K562 (cell line): Measurements from ENCODE around the gene FMN1. TPM values are rescaled to one million over a fixed set of nuclear protein-coding genes. Genes with fewer than 3 reads are reported as not detected.

ENCODE experiments used
- ATAC-seq: fragments of 200-7000 bp; cut with Tn5 transposase; 3 replicates; pipeline ENCODE4 v1.9.1; 2020; ENCODE audit warnings: moderate library complexity
- BruUV-seq: library from RNA; stranded (reverse); fragments of 400-500 nt; replicated peaks from 2 replicates; lab custom pipeline; 2021; lab: Mats Ljungman, UMichigan
- CTCF ChIA-PET: fragments of 300-600 bp; formaldehyde crosslinking; extraction: SDS; loops from one replicate; lab custom pipeline; 2021; ENCODE audit warnings: low intra/inter-chr PET ratio; lab: Yijun Ruan, JAX
- POLR2A ChIA-PET: fragments of 300-600, 350-650 bp; sonication (Branson Sonifier 250); formaldehyde crosslinking; extraction: SDS; loops from one replicate; lab custom pipeline; 2021; ENCODE audit warnings: antibody characterized with exemption, inconsistent platforms; lab: Yijun Ruan, JAX
- DNase-seq, 4 experiments: peaks; one replicate each; pipeline versions ENCODE4 v3.0.0 to v3.0.0-alpha.2; 2011 to 2018; ENCODE audit warnings: low spot score in 3 of 4, mixed read lengths in 3 of 4; ENCODE audit errors: extremely low read depth in 1 of 4
- FAIRE-seq: peaks from 2 replicates; lab custom pipeline; 2011; peaks lifted over from hg19 to GRCh38; lab: Jason Lieb, UNC
- H2AFZ ChIP-seq: 2 replicates; pipeline ENCODE4 v1.6.0; 2011; ENCODE audit warnings: low read depth, low read length, control low read depth, inconsistent platforms
- H3K27ac ChIP-seq: fragments of 200-600 bp; 3 replicates; pipeline ENCODE4 v1.8.0; 2011; ENCODE audit warnings: low read depth, mild to moderate bottlenecking, control low read depth, inconsistent platforms, low read length, moderate library complexity, mixed read lengths; ENCODE audit errors: extremely low read depth
- H3K27me3 ChIP-seq, 2 experiments: fragments of 300-600 bp in 1 of 2; 2 replicates in 1 of 2; 3 replicates in 1 of 2; pipeline versions ENCODE4 v1.6.0 to v1.8.0; 2011; ENCODE audit warnings: inconsistent platforms in 2 of 2, low read length in 2 of 2, mild to moderate bottlenecking in 1 of 2, mixed read lengths in 1 of 2, moderate library complexity in 1 of 2; ENCODE audit not compliant: control insufficient read depth in 2 of 2, insufficient read depth in 2 of 2
- H3K36me3 ChIP-seq: fragments of 300-600 bp; 3 replicates; pipeline ENCODE4 v1.8.0; 2011; ENCODE audit warnings: mild to moderate bottlenecking, low read length, inconsistent platforms; ENCODE audit not compliant: control insufficient read depth, insufficient read depth
- H3K4me1 ChIP-seq, 2 experiments: fragments of 200-600 bp in 1 of 2; replicated peaks in 1 of 2; 2 replicates in 1 of 2; 3 replicates in 1 of 2; pipeline versions ENCODE4 v1.5.1 to v1.8.0; 2011; ENCODE audit warnings: inconsistent platforms in 2 of 2, low read length in 2 of 2, mild to moderate bottlenecking in 1 of 2, mixed read lengths in 1 of 2, moderate library complexity in 1 of 2; ENCODE audit not compliant: control insufficient read depth in 2 of 2, insufficient read depth in 2 of 2
- H3K4me2 ChIP-seq: 2 replicates; pipeline ENCODE4 v1.6.1; 2011; ENCODE audit warnings: low read length, control low read depth, inconsistent platforms, mixed read lengths; ENCODE audit not compliant: insufficient read depth
- H3K4me3 ChIP-seq: fragments of 200-600 bp; sonication (generic), shearing (Covaris generic); 2 replicates; pipeline ENCODE4 v1.5.1; 2016; ENCODE audit warnings: control low read depth, inconsistent platforms
- H3K79me2 ChIP-seq: fragments of 200-600 bp; 3 replicates; pipeline ENCODE4 v1.8.0; 2011; ENCODE audit warnings: low read length, inconsistent platforms; ENCODE audit not compliant: control insufficient read depth, insufficient read depth
- H3K9ac ChIP-seq, 2 experiments: 2 replicates each; pipeline versions ENCODE4 v1.6.0 to v1.6.1; 2011; ENCODE audit warnings: low read depth in 2 of 2, low read length in 2 of 2, control low read depth in 1 of 2, inconsistent platforms in 1 of 2, mild to moderate bottlenecking in 1 of 2, mixed read lengths in 1 of 2; ENCODE audit not compliant: insufficient read depth in 1 of 2
- H3K9me1 ChIP-seq: one replicate; pipeline ENCODE4 v1.6.0; 2011; ENCODE audit warnings: inconsistent platforms, mild to moderate bottlenecking, low read length, moderate library complexity; ENCODE audit not compliant: control insufficient read depth, insufficient read depth
- H3K9me3 ChIP-seq: replicated peaks from 2 replicates; pipeline ENCODE4 v1.5.1; 2011; ENCODE audit warnings: low read depth, low read length, inconsistent platforms; ENCODE audit not compliant: control insufficient read depth, insufficient read depth
- H4K20me1 ChIP-seq: replicated peaks from 2 replicates; pipeline ENCODE4 v1.6.1; 2011; ENCODE audit warnings: low read length, inconsistent platforms, mixed read lengths; ENCODE audit not compliant: control insufficient read depth, insufficient read depth
- CAMTA2 ChIP-seq: fragments of 250-450 bp; sonication (Bioruptor Pico); conservative IDR thresholded peaks from 2 replicates; pipeline ENCODE4 v1.5.1; 2022
- CBX5 ChIP-seq: IDR thresholded peaks from 2 replicates; pipeline ENCODE4 v1.6.1; 2014; ENCODE audit warnings: low read depth, borderline replicate concordance
- DIDO1 ChIP-seq: fragments of 450-650 bp; IDR thresholded peaks from 2 replicates; pipeline ENCODE4 v1.6.1; 2016; ENCODE audit warnings: low read depth, missing biosample characterization, missing genetic modification characterization
- ETV6 ChIP-seq, 3 experiments: fragments of 150-350 bp in 1 of 3; sonication (generic) in 1 of 3; formaldehyde crosslinking in 1 of 3; IDR thresholded peaks; 2 replicates each; pipeline versions ENCODE4 v1.6.1 to v1.8.0; 2014 to 2022; ENCODE audit warnings: borderline replicate concordance in 2 of 3, low read depth in 2 of 3, antibody characterized with exemption in 1 of 3, low read length in 1 of 3, mild to moderate bottlenecking in 1 of 3, missing genetic modification reagents in 1 of 3
- NR2C2 ChIP-seq, 2 experiments: fragments of 200-800 bp in 1 of 2; sonication (Bioruptor generic) in 1 of 2; sonication (generic) in 1 of 2; formaldehyde crosslinking in 1 of 2; IDR thresholded peaks; 2 replicates each; pipeline versions ENCODE4 v1.6.1 to v1.8.0; 2016 to 2022; ENCODE audit warnings: mild to moderate bottlenecking in 1 of 2, missing compliant biosample characterization in 1 of 2, missing genetic modification characterization in 1 of 2, missing genetic modification reagents in 1 of 2
- RCOR1 ChIP-seq, 2 experiments: IDR thresholded peaks; 2 replicates each; pipeline ENCODE4 v1.6.1; 2012; ENCODE audit warnings: low read depth in 2 of 2, low read length in 2 of 2, borderline replicate concordance in 1 of 2, improper control_type of control experiment in 1 of 2
- ZFP30 ChIP-seq: fragments of 250-450 bp; sonication (Bioruptor Pico); IDR thresholded peaks from 2 replicates; pipeline ENCODE4 v1.8.0; 2022; ENCODE audit warnings: moderate library complexity, mild to moderate bottlenecking, inconsistent platforms, borderline replicate concordance
- WGBS: fragments of 100-300 bp; shearing (Covaris generic); methylation state at CpG from one replicate; pipeline ENCODE4 v1.1.6; 2016; ENCODE audit warnings: low coverage, mixed read lengths; ENCODE audit not compliant: insufficient coverage; ENCODE audit errors: missing lambda C conversion rate; 5-methylcytosine and 5-hydroxymethylcytosine counted together
- in situ Hi-C: fragments of 300-500 bp; cut with MboI; formaldehyde crosslinking; loops from 4 replicates; pipeline ENCODE4 v1.15.0; 2018; ENCODE audit warnings: inconsistent platforms, mixed read lengths
- intact Hi-C: fragments of 100-400 bp; cut with micrococcal nuclease; formaldehyde crosslinking; loops from 2 replicates; pipeline ENCODE4 v1.14.2; 2022
- polyA plus RNA-seq, 8 experiments: library from polyadenylated mRNA; depleted of rRNA in 4 of 8; stranded (reverse) in 5 of 8; unstranded in 3 of 8; fragments of >200 nt; fragmentation: Nextera tagmentation in 2 of 8; fragmentation: Illumina TruSeq in 1 of 8; extraction: Ambion mirVana in 2 of 8; extraction: Trizol in 1 of 8; gene quantifications; 2 replicates each; pipeline versions ENCODE4 v1.2.1 to v1.2.3, GENCODE V29; 2011 to 2014; ENCODE audit warnings: inconsistent platforms in 1 of 8, missing spikeins in 1 of 8
- total RNA-seq, 7 experiments: library from RNA; depleted of rRNA in 6 of 7; stranded (reverse); fragments of >200 nt in 6 of 7; fragmentation: Illumina TruSeq in 2 of 7; extraction: Trizol in 2 of 7; gene quantifications; 2 replicates each; pipeline versions ENCODE4 v1.2.1 to v1.2.3, GENCODE V29; 2011 to 2021; ENCODE audit warnings: low replicate concordance in 1 of 7
- TF ChIP-seq, protein P1 (sequence below): fragments of 450-650 bp; conservative IDR thresholded peaks from 2 replicates; pipeline ENCODE4 v1.6.1; 2016; ENCODE audit warnings: missing genetic modification characterization, low read depth, mild to moderate bottlenecking, missing compliant biosample characterization, moderate library complexity
- TF ChIP-seq, protein P2 (sequence below): fragments of 250-450 bp; sonication (Bioruptor Pico); IDR thresholded peaks from 2 replicates; pipeline ENCODE4 v1.4.0; 2020
- TF ChIP-seq, protein P3 (sequence below): IDR thresholded peaks from 3 replicates; pipeline ENCODE4 v1.6.1; 2011; ENCODE audit warnings: borderline replicate concordance, mild to moderate bottlenecking; ENCODE audit not compliant: insufficient read length, insufficient read depth
- TF ChIP-seq, protein P4 (sequence below): fragments of 450-650 bp; formaldehyde crosslinking; IDR thresholded peaks from 2 replicates; pipeline ENCODE4 v1.4.0; 2020; ENCODE audit warnings: mild to moderate bottlenecking, moderate library complexity
- TF ChIP-seq, protein P5 (sequence below): sonication (generic); formaldehyde crosslinking; IDR thresholded peaks from 2 replicates; pipeline ENCODE4 v1.4.0; 2020; ENCODE audit warnings: mild to moderate bottlenecking, missing genetic modification reagents

FMN1 gene
- total and polyA plus RNA-seq, 9 of the 15 experiments (the other 6 are each of a cell fraction or from before 2014, with no cell fraction given), result 0.03 to 0.07 (median 0.04) TPM; not detected in 6

DNA sequence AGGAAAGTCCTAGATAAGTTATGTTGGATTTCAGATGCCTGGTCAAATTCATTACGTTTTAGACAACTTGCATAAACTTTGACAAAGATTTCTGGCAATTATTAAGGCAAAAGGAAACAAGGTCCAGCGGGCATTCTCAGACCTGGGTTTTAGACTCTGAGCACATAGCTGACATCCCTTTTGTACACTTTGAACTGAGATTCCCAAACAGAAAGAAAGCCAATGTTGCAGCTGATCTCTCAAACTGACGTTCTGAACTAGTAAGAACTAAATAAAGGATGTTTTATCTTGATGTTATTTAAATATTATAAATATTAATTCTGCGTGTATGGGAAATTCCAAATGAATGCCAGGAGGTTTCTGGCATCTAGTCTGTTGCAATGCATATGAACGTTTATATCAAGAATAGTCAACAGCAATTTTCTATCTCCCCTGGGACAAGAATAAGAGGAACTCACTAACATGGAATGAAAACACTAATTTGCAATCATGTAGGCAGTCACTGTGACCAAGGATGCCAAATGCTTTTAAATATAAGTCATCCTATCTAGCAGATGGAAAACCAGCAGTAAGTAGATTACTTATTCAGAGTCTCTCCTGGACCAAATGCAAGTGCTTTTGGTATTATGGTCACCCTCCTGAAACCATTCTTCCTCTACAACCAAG is 274.6 kb downstream of the FMN1 start:
- Histone ChIP-seq H3K79me2 (no peaks in the 10 kb centered on the region), H3K4me2 (no peak overlapping the region), H3K27ac (no peak overlapping the region), H2AFZ (no peak overlapping the region), H3K9me3 (no peaks in the 10 kb centered on the region), H3K9me1 (no peaks in the 10 kb centered on the region), H3K36me3 (no peaks in the 10 kb centered on the region), H3K9ac (no peak overlapping the region), H3K4me1 (no peaks in the 10 kb centered on the region), H3K27me3 (peaks cover 0 to 8% of the 10 kb centered on the region in 2 experiments; a peak in 4 of 5 replicates), H4K20me1 (no peaks in the 10 kb centered on the region; the same call in 1 of the 2 replicates), H3K4me3 (no peak overlapping the region)
- CTCF ChIA-PET, result no interaction called here
- in situ Hi-C loops (no loop called here), intact Hi-C loops (no loop called here)
- no TSS peak for BruUV-seq
- 1% methylated on average over 5 of the region's 5 CpGs for WGBS
- POLR2A ChIA-PET, result no interaction called here
- ATAC-seq, result no peak
- FAIRE-seq, result no peak
- DNase-seq, result no peak
- TF ChIP-seq RCOR1 (IDR thresholded peaks at IDR 0.05; ENCODE audit: borderline replicate concordance in 1 of 2, low read depth in 2 of 2, low read length in 2 of 2) (no peak), ETV6 (IDR thresholded peaks at IDR 0.05; ENCODE audit: borderline replicate concordance in 1 of 2, low read depth in 2 of 2, low read length in 1 of 2) (no peak), ETV6 (CRISPR knock-in tag; IDR thresholded peaks at IDR 0.05; ENCODE audit: borderline replicate concordance) (no peak), ZFP30 (CRISPR knock-in tag) (no peak), CBX5 (no peak), NR2C2 (CRISPR knock-in tag; IDR thresholded peaks at IDR 0.05) (no peak), NR2C2 (tag; IDR thresholded peaks at IDR 0.05) (no peak), CAMTA2 (CRISPR knock-in tag) (no peak), DIDO1 (tag) (no peak)
- TF ChIP-seq, protein P1, sequence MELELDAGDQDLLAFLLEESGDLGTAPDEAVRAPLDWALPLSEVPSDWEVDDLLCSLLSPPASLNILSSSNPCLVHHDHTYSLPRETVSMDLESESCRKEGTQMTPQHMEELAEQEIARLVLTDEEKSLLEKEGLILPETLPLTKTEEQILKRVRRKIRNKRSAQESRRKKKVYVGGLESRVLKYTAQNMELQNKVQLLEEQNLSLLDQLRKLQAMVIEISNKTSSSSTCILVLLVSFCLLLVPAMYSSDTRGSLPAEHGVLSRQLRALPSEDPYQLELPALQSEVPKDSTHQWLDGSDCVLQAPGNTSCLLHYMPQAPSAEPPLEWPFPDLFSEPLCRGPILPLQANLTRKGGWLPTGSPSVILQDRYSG, result no peak
- TF ChIP-seq, protein P2, sequence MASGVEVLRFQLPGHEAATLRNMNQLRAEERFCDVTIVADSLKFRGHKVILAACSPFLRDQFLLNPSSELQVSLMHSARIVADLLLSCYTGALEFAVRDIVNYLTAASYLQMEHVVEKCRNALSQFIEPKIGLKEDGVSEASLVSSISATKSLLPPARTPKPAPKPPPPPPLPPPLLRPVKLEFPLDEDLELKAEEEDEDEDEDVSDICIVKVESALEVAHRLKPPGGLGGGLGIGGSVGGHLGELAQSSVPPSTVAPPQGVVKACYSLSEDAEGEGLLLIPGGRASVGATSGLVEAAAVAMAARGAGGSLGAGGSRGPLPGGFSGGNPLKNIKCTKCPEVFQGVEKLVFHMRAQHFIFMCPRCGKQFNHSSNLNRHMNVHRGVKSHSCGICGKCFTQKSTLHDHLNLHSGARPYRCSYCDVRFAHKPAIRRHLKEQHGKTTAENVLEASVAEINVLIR (CRISPR knock-in tag), result no peak
- TF ChIP-seq, protein P3, sequence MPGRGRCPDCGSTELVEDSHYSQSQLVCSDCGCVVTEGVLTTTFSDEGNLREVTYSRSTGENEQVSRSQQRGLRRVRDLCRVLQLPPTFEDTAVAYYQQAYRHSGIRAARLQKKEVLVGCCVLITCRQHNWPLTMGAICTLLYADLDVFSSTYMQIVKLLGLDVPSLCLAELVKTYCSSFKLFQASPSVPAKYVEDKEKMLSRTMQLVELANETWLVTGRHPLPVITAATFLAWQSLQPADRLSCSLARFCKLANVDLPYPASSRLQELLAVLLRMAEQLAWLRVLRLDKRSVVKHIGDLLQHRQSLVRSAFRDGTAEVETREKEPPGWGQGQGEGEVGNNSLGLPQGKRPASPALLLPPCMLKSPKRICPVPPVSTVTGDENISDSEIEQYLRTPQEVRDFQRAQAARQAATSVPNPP, result no peak
- TF ChIP-seq, protein P4, sequence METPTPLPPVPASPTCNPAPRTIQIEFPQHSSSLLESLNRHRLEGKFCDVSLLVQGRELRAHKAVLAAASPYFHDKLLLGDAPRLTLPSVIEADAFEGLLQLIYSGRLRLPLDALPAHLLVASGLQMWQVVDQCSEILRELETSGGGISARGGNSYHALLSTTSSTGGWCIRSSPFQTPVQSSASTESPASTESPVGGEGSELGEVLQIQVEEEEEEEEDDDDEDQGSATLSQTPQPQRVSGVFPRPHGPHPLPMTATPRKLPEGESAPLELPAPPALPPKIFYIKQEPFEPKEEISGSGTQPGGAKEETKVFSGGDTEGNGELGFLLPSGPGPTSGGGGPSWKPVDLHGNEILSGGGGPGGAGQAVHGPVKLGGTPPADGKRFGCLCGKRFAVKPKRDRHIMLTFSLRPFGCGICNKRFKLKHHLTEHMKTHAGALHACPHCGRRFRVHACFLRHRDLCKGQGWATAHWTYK (CRISPR knock-in tag), result no peak
- TF ChIP-seq, protein P5, sequence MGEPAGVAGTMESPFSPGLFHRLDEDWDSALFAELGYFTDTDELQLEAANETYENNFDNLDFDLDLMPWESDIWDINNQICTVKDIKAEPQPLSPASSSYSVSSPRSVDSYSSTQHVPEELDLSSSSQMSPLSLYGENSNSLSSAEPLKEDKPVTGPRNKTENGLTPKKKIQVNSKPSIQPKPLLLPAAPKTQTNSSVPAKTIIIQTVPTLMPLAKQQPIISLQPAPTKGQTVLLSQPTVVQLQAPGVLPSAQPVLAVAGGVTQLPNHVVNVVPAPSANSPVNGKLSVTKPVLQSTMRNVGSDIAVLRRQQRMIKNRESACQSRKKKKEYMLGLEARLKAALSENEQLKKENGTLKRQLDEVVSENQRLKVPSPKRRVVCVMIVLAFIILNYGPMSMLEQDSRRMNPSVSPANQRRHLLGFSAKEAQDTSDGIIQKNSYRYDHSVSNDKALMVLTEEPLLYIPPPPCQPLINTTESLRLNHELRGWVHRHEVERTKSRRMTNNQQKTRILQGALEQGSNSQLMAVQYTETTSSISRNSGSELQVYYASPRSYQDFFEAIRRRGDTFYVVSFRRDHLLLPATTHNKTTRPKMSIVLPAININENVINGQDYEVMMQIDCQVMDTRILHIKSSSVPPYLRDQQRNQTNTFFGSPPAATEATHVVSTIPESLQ, result no peak
